ENCODE measurements around the gene NAT9.

Gene NAT9

GRCh38 chr17:74778960-74779359 lies 2.8 kb upstream of the NAT9 start:
- Histone ChIP-seq H3K36me3 (ENCODE audit: insufficient read depth, low read length) (no peaks in the 10 kb centered on the region), H3K4me3 (ENCODE audit: low read depth, low read length) (no peak overlapping the region), H3K27me3 (ENCODE audit: insufficient read depth, low read length) (no peaks in the 10 kb centered on the region), H3K27ac (ENCODE audit: low read depth, low read length) (no peak overlapping the region), H3K79me2 (ENCODE audit: control insufficient read depth, insufficient read depth, low read length, unreplicated experiment) (peaks cover 28% of the 10 kb centered on the region), H2AFZ (ENCODE audit: low read length, unreplicated experiment) (no peak overlapping the region), H3K4me1 (ENCODE audit: control insufficient read depth, insufficient read depth, low read length, unreplicated experiment) (peaks cover 25% of the 10 kb centered on the region)

GRCh38 chr17:74777901-74778515 lies 1.9 kb upstream of the NAT9 start:
- Histone ChIP-seq H3K79me2 (ENCODE audit: control insufficient read depth, insufficient read depth, low read length, unreplicated experiment) (peaks cover 33% of the 10 kb centered on the region), H3K36me3 (ENCODE audit: insufficient read depth, low read length) (no peaks in the 10 kb centered on the region), H3K4me1 (ENCODE audit: control insufficient read depth, insufficient read depth, low read length, unreplicated experiment) (peaks cover 31% of the 10 kb centered on the region), H3K4me3 (ENCODE audit: low read depth, low read length) (no peak overlapping the region; the same call in 1 of the 2 replicates), H2AFZ (ENCODE audit: low read length, unreplicated experiment) (no peak overlapping the region), H3K27me3 (ENCODE audit: insufficient read depth, low read length) (no peaks in the 10 kb centered on the region), H3K27ac (ENCODE audit: low read depth, low read length) (no peak overlapping the region)

GRCh38 chr17:74776990-74777389 lies 845 bp upstream of the NAT9 start:
- peaks cover 31% of the 10 kb centered on the region for H3K4me1 ChIP-seq (ENCODE audit: control insufficient read depth, insufficient read depth, low read length, unreplicated experiment)
- H3K36me3 ChIP-seq (ENCODE audit: insufficient read depth, low read length) = no peaks in the 10 kb centered on the region
- H3K27ac ChIP-seq (ENCODE audit: low read depth, low read length) = no peak overlapping the region
- no peaks in the 10 kb centered on the region for H3K27me3 ChIP-seq (ENCODE audit: insufficient read depth, low read length)
- peaks cover 33% of the 10 kb centered on the region for H3K79me2 ChIP-seq (ENCODE audit: control insufficient read depth, insufficient read depth, low read length, unreplicated experiment)
- peak overlapping the region; percentile 89 for H3K4me3 ChIP-seq (ENCODE audit: low read depth, low read length)
- peak overlapping the region; percentile 18 for H2AFZ ChIP-seq (ENCODE audit: low read length, unreplicated experiment)

GRCh38 chr17:74775409-74776043 lies 619 bp downstream of the NAT9 start:
- Histone ChIP-seq H2AFZ (ENCODE audit: low read length, unreplicated experiment) (no peak overlapping the region), H3K4me1 (ENCODE audit: control insufficient read depth, insufficient read depth, low read length, unreplicated experiment) (peaks cover 31% of the 10 kb centered on the region), H3K27ac (ENCODE audit: low read depth, low read length) (peak overlapping the region; percentile 31; the same call in 1 of the 2 replicates)

GRCh38 chr17:74773871-74774286 lies 2.3 kb downstream of the NAT9 start:
- Histone ChIP-seq H3K36me3 (ENCODE audit: insufficient read depth, low read length) (peaks cover 9% of the 10 kb centered on the region; the same call in 1 of the 2 replicates), H3K27me3 (ENCODE audit: insufficient read depth, low read length) (no peaks in the 10 kb centered on the region), H3K27ac (ENCODE audit: low read depth, low read length) (no peak overlapping the region), H2AFZ (ENCODE audit: low read length, unreplicated experiment) (no peak overlapping the region), H3K4me1 (ENCODE audit: control insufficient read depth, insufficient read depth, low read length, unreplicated experiment) (peaks cover 26% of the 10 kb centered on the region), H3K4me3 (ENCODE audit: low read depth, low read length) (no peak overlapping the region), H3K79me2 (ENCODE audit: control insufficient read depth, insufficient read depth, low read length, unreplicated experiment) (peaks cover 33% of the 10 kb centered on the region)

More at GRCh38 chr17:74775409-74776043, 619 bp downstream of the NAT9 start:
- H3K79me2 ChIP-seq (ENCODE audit: control insufficient read depth, insufficient read depth, low read length, unreplicated experiment) = peaks cover 33% of the 10 kb centered on the region
- H3K4me3 ChIP-seq (ENCODE audit: low read depth, low read length) = peak overlapping the region; percentile 89
- no peaks in the 10 kb centered on the region for H3K27me3 ChIP-seq (ENCODE audit: insufficient read depth, low read length)
- peaks cover 9% of the 10 kb centered on the region; the same call in 1 of the 2 replicates for H3K36me3 ChIP-seq (ENCODE audit: insufficient read depth, low read length)

GRCh38 chr17:74773414-74773813 lies 2.7 kb downstream of the NAT9 start:
- H2AFZ ChIP-seq (ENCODE audit: low read length, unreplicated experiment) = no peak overlapping the region
- H3K27me3 ChIP-seq (ENCODE audit: insufficient read depth, low read length) = no peaks in the 10 kb centered on the region
- H3K79me2 ChIP-seq (ENCODE audit: control insufficient read depth, insufficient read depth, low read length, unreplicated experiment) = peaks cover 33% of the 10 kb centered on the region
- peaks cover 9% of the 10 kb centered on the region; the same call in 1 of the 2 replicates for H3K36me3 ChIP-seq (ENCODE audit: insufficient read depth, low read length)
- no peak overlapping the region for H3K4me3 ChIP-seq (ENCODE audit: low read depth, low read length)
- no peak overlapping the region for H3K27ac ChIP-seq (ENCODE audit: low read depth, low read length)
- peaks cover 26% of the 10 kb centered on the region for H3K4me1 ChIP-seq (ENCODE audit: control insufficient read depth, insufficient read depth, low read length, unreplicated experiment)

GRCh38 chr17:74772053-74772452 lies 4.1 kb downstream of the NAT9 start:
- Histone ChIP-seq H3K4me1 (ENCODE audit: control insufficient read depth, insufficient read depth, low read length, unreplicated experiment) (peaks cover 28% of the 10 kb centered on the region), H3K79me2 (ENCODE audit: control insufficient read depth, insufficient read depth, low read length, unreplicated experiment) (peaks cover 21% of the 10 kb centered on the region), H2AFZ (ENCODE audit: low read length, unreplicated experiment) (no peak overlapping the region), H3K4me3 (ENCODE audit: low read depth, low read length) (no peak overlapping the region), H3K27me3 (ENCODE audit: insufficient read depth, low read length) (no peaks in the 10 kb centered on the region), H3K27ac (ENCODE audit: low read depth, low read length) (no peak overlapping the region), H3K36me3 (ENCODE audit: insufficient read depth, low read length) (peaks cover 9% of the 10 kb centered on the region; the same call in 1 of the 2 replicates)

GRCh38 chr17:74771319-74771914 lies 4.7 kb downstream of the NAT9 start:
- H2AFZ ChIP-seq (ENCODE audit: low read length, unreplicated experiment) = no peak overlapping the region
- no peak overlapping the region for H3K4me3 ChIP-seq (ENCODE audit: low read depth, low read length)
- H3K4me1 ChIP-seq (ENCODE audit: control insufficient read depth, insufficient read depth, low read length, unreplicated experiment) = peaks cover 26% of the 10 kb centered on the region
- peaks cover 9% of the 10 kb centered on the region; the same call in 1 of the 2 replicates for H3K36me3 ChIP-seq (ENCODE audit: insufficient read depth, low read length)
- peaks cover 15% of the 10 kb centered on the region for H3K79me2 ChIP-seq (ENCODE audit: control insufficient read depth, insufficient read depth, low read length, unreplicated experiment)
- H3K27ac ChIP-seq (ENCODE audit: low read depth, low read length) = no peak overlapping the region
- H3K27me3 ChIP-seq (ENCODE audit: insufficient read depth, low read length) = no peaks in the 10 kb centered on the region

GRCh38 chr17:74770498-74771318 lies 5.4 kb downstream of the NAT9 start:
- Histone ChIP-seq H3K27ac (ENCODE audit: low read depth, low read length) (no peak overlapping the region), H3K36me3 (ENCODE audit: insufficient read depth, low read length) (peaks cover 9% of the 10 kb centered on the region; the same call in 1 of the 2 replicates), H3K79me2 (ENCODE audit: control insufficient read depth, insufficient read depth, low read length, unreplicated experiment) (peaks cover 11% of the 10 kb centered on the region), H3K27me3 (ENCODE audit: insufficient read depth, low read length) (no peaks in the 10 kb centered on the region), H2AFZ (ENCODE audit: low read length, unreplicated experiment) (no peak overlapping the region), H3K4me3 (ENCODE audit: low read depth, low read length) (no peak overlapping the region), H3K4me1 (ENCODE audit: control insufficient read depth, insufficient read depth, low read length, unreplicated experiment) (peaks cover 26% of the 10 kb centered on the region)

- Histone ChIP-seq H3K27ac (ENCODE audit: low read depth, low read length) (no peak overlapping the region), H3K27me3 (ENCODE audit: insufficient read depth, low read length) (no peaks in the 10 kb centered on the region), H3K79me2 (ENCODE audit: control insufficient read depth, insufficient read depth, low read length, unreplicated experiment) (peaks cover 5% of the 10 kb centered on the region), H3K4me1 (ENCODE audit: control insufficient read depth, insufficient read depth, low read length, unreplicated experiment) (peaks cover 26% of the 10 kb centered on the region), H2AFZ (ENCODE audit: low read length, unreplicated experiment) (no peak overlapping the region), H3K36me3 (ENCODE audit: insufficient read depth, low read length) (peaks cover 9% of the 10 kb centered on the region; the same call in 1 of the 2 replicates), H3K4me3 (ENCODE audit: low read depth, low read length) (no peak overlapping the region)
Measured at GRCh38 chr17:74769856-74770497, 6.2 kb downstream of the NAT9 start.
